H1 (cell line): ENCODE measurements around the gene GRIA1.

Experiments
- CTCF ChIP-seq, 3 experiments: IDR thresholded peaks; 1 replicate in 2 of 3; 2 replicates in 1 of 3; pipeline versions ENCODE4 v1.5.1 to v1.6.1; 2011; ENCODE audit warnings: low read length in 3 of 3, mild to moderate bottlenecking in 3 of 3, inconsistent platforms in 2 of 3, low read depth in 1 of 3, moderate library complexity in 1 of 3; ENCODE audit not compliant: insufficient read depth in 1 of 3; ENCODE audit errors: control extremely low read depth in 1 of 3
- EZH2 ChIP-seq: fragments of 200-600 bp; sonication (generic); IDR thresholded peaks from 2 replicates; pipeline ENCODE4 v1.7.1; 2012; ENCODE audit warnings: low read depth, mild to moderate bottlenecking, moderate library complexity, low read length, inconsistent platforms; ENCODE audit not compliant: severe bottlenecking
- NRF1 ChIP-seq: IDR thresholded peaks from 2 replicates; pipeline ENCODE4 v1.6.1; 2011; ENCODE audit warnings: mild to moderate bottlenecking, low read depth, low read length, improper control_type of control experiment
- TAF7 ChIP-seq: optimal IDR thresholded peaks from 2 replicates; pipeline ENCODE3; 2011; ENCODE audit warnings: low read depth, mild to moderate bottlenecking, inconsistent platforms, low read length, moderate library complexity, borderline replicate concordance
- TCF12 ChIP-seq: IDR thresholded peaks from 2 replicates; pipeline ENCODE4 v1.6.1; 2011; ENCODE audit warnings: low read depth, mild to moderate bottlenecking, low read length

GRCh38 chr5:153558957-153559356 lies 68.5 kb downstream of the GRIA1 start:
- TF ChIP-seq TAF7 (no peak), EZH2 (no peak), CTCF (IDR thresholded peaks at IDR 0.05; ENCODE audit: control extremely low read depth in 1 of 3, insufficient read depth in 1 of 3, low read depth in 1 of 3, low read length in 3 of 3) (no peak), NRF1 (no peak), TCF12 (no peak)
